Thyroid gland (tissue), 4 donors: ENCODE measurements around the gene GATC. TPM values are rescaled to one million over a fixed set of nuclear protein-coding genes. Genes with fewer than 3 reads are reported as not detected.
"Not testable (repeated sequence)": the region's sequence is repeated elsewhere in the genome, so short reads cannot be mapped to it uniquely, and the experiment has no call there.

Experiments
- DNase-seq, 2 donors: peaks; one replicate each; pipeline ENCODE4 v3.0.0-alpha.2; 2019
- H3K27ac ChIP-seq, 3 donors: fragments of 200-600 bp; sonication (generic); 1 replicate in 2 of 3; 2 replicates in 1 of 3; pipeline ENCODE4 v1.5.1; 2016 to 2019; ENCODE audit warnings: mild to moderate bottlenecking in 1 of 3, moderate library complexity in 1 of 3
- H3K27me3 ChIP-seq: fragments of 200-600 bp; sonication (generic); one replicate; pipeline ENCODE4 v1.5.1; 2019
- H3K36me3 ChIP-seq, 2 donors: fragments of 200-600 bp; sonication (generic); one replicate each; pipeline ENCODE4 v1.5.1; 2016 to 2019
- H3K4me1 ChIP-seq, 2 donors: fragments of 200-600 bp; sonication (generic); one replicate each; pipeline ENCODE4 v1.5.1; 2017 to 2019
- H3K4me3 ChIP-seq, 3 donors: fragments of 200-600 bp; sonication (generic); replicated peaks in 1 of 3; 1 replicate in 2 of 3; 2 replicates in 1 of 3; pipeline ENCODE4 v1.5.1; 2016; ENCODE audit warnings: mild to moderate bottlenecking in 1 of 3
- H3K9me3 ChIP-seq: fragments of 200-600 bp; sonication (generic); one replicate; pipeline ENCODE4 v1.5.1; 2017
- POLR2A ChIP-seq, 2 donors: fragments of 450-650 bp; IDR thresholded peaks; one replicate each; pipeline ENCODE4 v1.6.1; 2017; ENCODE audit warnings: antibody characterized with exemption in 2 of 2, mild to moderate bottlenecking in 2 of 2, moderate library complexity in 1 of 2
- WGBS, 2 donors: methylation state at CpG; one replicate each; pipeline ENCODE4 v1.1.5; 2017; 5-methylcytosine and 5-hydroxymethylcytosine counted together
- intact Hi-C: fragments of 100-400 bp; cut with DNase I; formaldehyde crosslinking; loops from one replicate; pipeline ENCODE4 v1.15.1; 2023
- total RNA-seq, 4 donors: library from RNA; depleted of rRNA; stranded (reverse); fragments of >200 nt; gene quantifications; one replicate each; pipeline ENCODE4 v1.2.3, GENCODE V29; 2016
- TF ChIP-seq, protein P1 (sequence below), 6 experiments: fragments of 200-600 bp in 3 of 6; fragments of 450-650 bp in 3 of 6; sonication (generic) in 3 of 6; IDR thresholded peaks; one replicate each; pipeline ENCODE4 v1.5.1; 2016 to 2019; ENCODE audit warnings: antibody characterized with exemption in 6 of 6, mild to moderate bottlenecking in 2 of 6, inconsistent platforms in 1 of 6, moderate library complexity in 1 of 6

GATC gene
- total RNA-seq, 4 donors from 2014 or later = 32.4 to 38.4 (median 36.6) TPM

DNA sequence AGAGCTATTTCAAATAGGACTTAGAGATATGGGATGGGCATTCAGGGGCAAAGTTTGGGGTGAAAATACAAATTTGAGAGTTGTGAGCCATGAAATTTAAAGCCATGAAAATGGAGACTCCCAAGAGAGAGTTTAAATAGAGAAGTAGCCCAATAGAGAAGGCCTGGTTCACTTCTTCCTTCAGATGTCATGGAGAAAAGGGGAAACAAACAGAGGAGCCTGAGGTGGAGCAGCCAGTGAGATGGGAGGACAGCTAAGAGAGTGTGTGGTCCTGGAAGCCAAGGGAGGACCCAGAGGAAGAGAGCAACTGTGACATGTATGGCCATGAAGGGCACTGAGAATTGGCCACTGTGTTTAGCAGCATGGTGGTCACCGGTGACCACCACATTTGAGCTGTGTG, 37.4 kb downstream of the GATC start:
- Histone ChIP-seq H3K4me3 (no peak overlapping the region), H3K9me3 (no peaks in the 10 kb centered on the region), H3K27ac (no peak overlapping the region), H3K36me3 (no peaks in the 10 kb centered on the region), H3K27me3 (no peaks in the 10 kb centered on the region), H3K4me1 (no peaks in the 10 kb centered on the region)
- TF ChIP-seq, protein P1, sequence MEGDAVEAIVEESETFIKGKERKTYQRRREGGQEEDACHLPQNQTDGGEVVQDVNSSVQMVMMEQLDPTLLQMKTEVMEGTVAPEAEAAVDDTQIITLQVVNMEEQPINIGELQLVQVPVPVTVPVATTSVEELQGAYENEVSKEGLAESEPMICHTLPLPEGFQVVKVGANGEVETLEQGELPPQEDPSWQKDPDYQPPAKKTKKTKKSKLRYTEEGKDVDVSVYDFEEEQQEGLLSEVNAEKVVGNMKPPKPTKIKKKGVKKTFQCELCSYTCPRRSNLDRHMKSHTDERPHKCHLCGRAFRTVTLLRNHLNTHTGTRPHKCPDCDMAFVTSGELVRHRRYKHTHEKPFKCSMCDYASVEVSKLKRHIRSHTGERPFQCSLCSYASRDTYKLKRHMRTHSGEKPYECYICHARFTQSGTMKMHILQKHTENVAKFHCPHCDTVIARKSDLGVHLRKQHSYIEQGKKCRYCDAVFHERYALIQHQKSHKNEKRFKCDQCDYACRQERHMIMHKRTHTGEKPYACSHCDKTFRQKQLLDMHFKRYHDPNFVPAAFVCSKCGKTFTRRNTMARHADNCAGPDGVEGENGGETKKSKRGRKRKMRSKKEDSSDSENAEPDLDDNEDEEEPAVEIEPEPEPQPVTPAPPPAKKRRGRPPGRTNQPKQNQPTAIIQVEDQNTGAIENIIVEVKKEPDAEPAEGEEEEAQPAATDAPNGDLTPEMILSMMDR (IDR thresholded peaks at IDR 0.05) = no peak
- no peak for TF ChIP-seq POLR2A (IDR thresholded peaks at IDR 0.05)
- no peak for DNase-seq
- intact Hi-C loops = no loop called here
- 100% methylated on average over 1 of the region's 1 CpG for WGBS, 2 donors

DNA sequence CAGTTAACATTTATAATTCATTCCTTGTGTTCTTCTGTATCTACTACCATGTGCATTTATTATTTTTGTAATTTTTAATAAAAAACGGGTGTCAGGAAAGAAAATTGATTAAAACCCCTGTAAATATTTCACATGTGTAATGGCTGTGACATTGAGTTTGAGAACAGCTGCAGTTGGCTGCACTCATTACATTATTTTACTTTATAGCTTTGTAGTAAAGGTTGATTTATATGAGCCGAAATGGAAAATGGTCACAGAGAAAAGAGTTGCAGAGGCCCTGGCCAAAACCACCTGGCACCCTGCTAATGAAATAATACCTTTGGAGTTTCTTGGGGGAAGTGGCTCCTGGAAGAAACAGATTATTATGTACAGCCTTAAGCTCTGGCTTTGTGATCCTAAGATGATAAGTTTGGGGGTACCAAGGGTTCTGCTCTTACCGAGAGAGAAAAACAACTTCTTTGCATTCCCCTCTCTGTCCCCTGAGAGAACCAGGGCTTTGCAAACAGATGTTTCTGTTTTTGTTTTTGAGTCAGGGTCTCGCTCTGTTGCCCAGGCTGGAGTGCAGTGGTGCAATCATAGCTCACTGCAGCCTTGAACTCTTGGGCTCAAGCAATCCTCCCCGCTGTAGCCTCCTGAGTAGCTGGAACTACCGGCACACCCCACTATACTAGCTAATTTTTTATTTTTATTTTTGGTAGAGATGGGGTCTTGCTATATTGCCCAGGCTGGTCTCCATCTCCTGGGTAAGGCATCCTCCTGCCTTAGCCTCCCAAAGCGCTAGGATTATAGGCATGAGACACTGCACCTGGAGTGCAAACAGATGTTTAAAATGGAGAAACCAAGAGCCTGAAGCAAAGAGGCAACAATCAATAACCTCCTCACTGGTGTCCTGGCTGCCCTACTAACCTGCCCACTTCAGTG, 40.0 kb downstream of the GATC start:
- Histone ChIP-seq H3K4me1 (no peaks in the 10 kb centered on the region), H3K4me3 (no peak overlapping the region), H3K27me3 (no peaks in the 10 kb centered on the region), H3K27ac (no peak overlapping the region), H3K9me3 (no peaks in the 10 kb centered on the region), H3K36me3 (no peaks in the 10 kb centered on the region)
- no peak for TF ChIP-seq POLR2A (IDR thresholded peaks at IDR 0.05)
- TF ChIP-seq, protein P1 (IDR thresholded peaks at IDR 0.05) = no peak
- no peak for DNase-seq
- 94% methylated on average over 7 of the region's 7 CpGs for WGBS, 2 donors
- intact Hi-C loops = no loop called here

DNA sequence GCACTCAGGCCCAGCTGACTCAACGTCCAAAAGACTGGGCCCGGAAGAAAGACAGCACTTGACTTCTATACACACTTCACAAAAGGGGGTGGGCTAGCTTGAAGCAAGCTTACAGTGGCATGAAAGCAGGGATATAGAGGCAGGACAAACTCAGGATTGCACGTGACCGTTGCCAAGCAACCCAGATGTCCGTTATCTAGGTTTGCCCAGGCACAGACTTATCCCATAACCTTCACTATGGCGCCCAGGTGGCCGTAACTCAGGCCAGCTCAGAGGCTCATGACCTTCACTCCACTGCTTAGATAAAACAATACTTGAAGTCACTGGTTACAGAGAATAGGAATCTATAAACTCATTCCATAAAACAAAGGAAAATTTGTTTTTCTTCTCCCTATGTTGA, 41.3 kb downstream of the GATC start:
- H3K4me3 ChIP-seq, H3K27ac ChIP-seq, H3K36me3 ChIP-seq, H3K27me3 ChIP-seq, H3K4me1 ChIP-seq, DNase-seq, H3K9me3 ChIP-seq, intact Hi-C loops: not testable (repeated sequence)
- 85 to 94% methylated on average over 7 of the region's 7 CpGs for WGBS, 2 donors

DNA sequence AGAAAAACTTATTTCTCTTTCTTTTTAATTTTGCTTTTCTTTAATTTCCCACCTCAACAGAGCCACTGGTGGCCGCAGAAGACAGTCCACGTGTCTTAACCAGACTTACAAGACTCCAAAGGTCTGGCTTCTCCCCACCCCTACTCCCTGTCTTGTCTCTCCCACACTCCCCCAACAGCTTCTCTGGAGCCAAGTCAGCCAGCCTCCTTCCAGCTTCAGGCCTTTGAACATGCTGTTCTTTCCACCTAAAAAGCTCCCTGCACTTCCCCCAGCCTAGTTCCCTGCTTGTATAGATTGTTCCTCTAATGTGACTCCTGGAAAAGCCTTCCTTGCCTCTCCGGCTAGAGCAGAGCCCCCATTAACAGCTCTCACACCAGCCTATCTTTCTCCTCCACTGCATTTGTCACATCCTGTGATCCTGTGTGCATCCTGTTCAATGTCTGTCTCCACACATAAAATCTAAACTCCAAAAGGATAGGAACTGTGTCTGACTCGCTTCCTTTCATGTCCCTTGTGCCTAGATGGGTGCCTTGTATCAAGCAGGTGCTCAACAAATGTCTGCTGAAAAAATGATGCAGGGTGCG, 41.9 kb downstream of the GATC start:
- no peak for DNase-seq
- Histone ChIP-seq H3K4me1 (no peaks in the 10 kb centered on the region), H3K9me3 (no peaks in the 10 kb centered on the region), H3K27ac (no peak overlapping the region), H3K27me3 (no peaks in the 10 kb centered on the region), H3K36me3 (no peaks in the 10 kb centered on the region), H3K4me3 (no peak overlapping the region)
- intact Hi-C loops = no loop called here
- TF ChIP-seq POLR2A (IDR thresholded peaks at IDR 0.05) = no peak
- TF ChIP-seq, protein P1 (IDR thresholded peaks at IDR 0.05) = no peak
- 78% methylated on average over 5 of the region's 5 CpGs for WGBS, 2 donors

DNA sequence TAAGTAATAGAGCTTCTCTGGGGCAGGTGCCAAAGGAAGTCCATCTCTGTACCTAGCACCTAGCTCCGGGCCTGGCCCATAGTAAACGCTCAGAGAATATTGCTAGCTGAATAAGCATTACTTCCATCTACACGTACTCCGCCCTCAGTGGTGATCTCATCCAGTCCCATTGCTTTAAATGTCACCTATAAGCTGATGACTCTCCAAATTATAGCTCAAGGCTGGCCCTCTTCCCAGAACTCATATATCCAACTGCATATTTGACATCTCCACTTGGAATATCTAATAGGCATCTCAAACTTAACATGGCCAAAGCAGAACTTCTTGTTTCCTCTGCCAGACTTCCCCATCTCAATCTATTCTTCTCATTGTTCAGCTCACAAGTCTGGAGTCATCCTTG, 42.8 kb downstream of the GATC start:
- no peak overlapping the region for H3K4me3 ChIP-seq
- no peak for TF ChIP-seq POLR2A (IDR thresholded peaks at IDR 0.05)
- TF ChIP-seq, protein P1 (IDR thresholded peaks at IDR 0.05) = no peak
- no peaks in the 10 kb centered on the region for H3K9me3 ChIP-seq
- H3K27ac ChIP-seq = no peak overlapping the region
- no peaks in the 10 kb centered on the region for H3K4me1 ChIP-seq
- intact Hi-C loops = no loop called here
- no peaks in the 10 kb centered on the region for H3K27me3 ChIP-seq
- DNase-seq = no peak
- H3K36me3 ChIP-seq = no peaks in the 10 kb centered on the region
- WGBS, 2 donors = 94 to 98% methylated on average over 4 of the region's 4 CpGs
